HG02943 (cell line): Measurements from ENCODE around the gene ATP2C1.
"Not testable (repeated sequence)": the region's sequence is repeated elsewhere in the genome, so short reads cannot be mapped to it uniquely, and the experiment has no call there.

Experiments
- ATAC-seq: cut with Tn5 transposase; IDR thresholded peaks from one replicate; pipeline ENCODE4 v1.9.1; 2021; ENCODE audit warnings: mild to moderate bottlenecking, low read depth, moderate library complexity; ENCODE audit not compliant: unreplicated experiment

ATP2C1 gene

DNA sequence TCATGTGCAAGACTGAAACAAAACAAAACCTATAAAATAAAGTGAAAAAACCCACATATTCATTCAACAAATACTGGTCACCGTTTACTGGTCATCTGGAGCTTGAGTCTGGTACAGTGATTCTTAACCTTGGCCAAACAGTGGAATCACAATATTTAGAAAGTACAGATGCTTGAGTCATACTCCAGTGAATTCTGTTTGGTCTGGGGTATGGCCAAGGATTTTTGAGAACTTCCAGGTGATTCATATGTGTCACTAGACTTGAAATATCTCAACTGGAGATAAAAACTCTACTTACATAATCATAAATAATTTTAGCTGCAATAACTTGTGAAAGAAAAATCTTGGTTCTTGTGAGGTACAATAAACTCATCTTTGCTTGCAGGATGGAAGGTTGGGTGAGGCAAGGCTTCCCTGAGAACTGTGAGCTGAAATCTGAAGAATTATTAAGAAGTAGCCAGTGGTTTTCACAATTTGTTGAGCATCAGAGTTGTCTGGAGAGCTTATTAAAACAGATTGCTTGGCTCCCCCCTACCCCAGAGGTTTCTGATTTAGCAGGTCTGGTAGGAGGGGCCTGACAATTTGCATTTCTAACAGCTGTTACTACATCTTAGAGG, 142.4 kb downstream of the ATP2C1 start:
- ATAC-seq: no peak

DNA sequence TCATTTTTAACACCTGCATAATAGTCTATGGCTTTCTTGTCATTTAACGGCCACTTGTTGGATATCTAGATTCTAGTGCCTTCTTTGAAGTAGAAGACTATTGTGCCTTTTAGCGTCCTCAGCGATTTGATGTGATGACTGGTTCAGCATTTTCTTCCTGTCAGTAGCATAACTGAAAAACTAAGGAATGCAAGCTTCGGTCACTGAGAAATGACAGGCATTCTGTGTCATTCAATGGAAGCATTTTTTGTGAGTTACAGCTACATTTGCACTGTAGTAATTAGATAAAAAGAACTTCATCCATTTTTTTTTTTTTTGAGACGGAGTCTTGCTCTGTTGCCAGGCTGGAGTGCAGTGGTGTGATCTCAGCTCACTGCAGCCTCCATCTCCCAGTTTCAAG, 143.1 kb downstream of the ATP2C1 start:
- no peak for ATAC-seq

DNA sequence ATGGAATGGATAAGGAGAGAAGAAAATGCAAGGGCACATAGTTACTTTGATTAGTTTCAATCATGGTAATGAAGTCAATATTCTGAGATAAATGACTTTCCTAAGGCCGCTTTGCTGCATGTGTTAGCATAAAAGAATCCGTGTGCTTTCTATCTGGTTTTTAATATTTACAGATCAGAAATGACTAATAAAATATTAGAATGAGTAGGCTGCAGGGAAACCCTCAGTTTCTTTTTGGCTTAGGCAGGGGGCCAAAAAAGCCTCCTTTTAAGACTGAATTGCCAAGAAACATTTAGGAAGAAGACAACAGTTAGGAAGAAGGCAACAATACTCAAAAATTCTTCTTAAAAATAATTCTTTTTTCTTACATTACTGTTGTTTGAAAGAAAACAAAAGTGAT, 144.4 kb downstream of the ATP2C1 start:
- ATAC-seq: no peak

DNA sequence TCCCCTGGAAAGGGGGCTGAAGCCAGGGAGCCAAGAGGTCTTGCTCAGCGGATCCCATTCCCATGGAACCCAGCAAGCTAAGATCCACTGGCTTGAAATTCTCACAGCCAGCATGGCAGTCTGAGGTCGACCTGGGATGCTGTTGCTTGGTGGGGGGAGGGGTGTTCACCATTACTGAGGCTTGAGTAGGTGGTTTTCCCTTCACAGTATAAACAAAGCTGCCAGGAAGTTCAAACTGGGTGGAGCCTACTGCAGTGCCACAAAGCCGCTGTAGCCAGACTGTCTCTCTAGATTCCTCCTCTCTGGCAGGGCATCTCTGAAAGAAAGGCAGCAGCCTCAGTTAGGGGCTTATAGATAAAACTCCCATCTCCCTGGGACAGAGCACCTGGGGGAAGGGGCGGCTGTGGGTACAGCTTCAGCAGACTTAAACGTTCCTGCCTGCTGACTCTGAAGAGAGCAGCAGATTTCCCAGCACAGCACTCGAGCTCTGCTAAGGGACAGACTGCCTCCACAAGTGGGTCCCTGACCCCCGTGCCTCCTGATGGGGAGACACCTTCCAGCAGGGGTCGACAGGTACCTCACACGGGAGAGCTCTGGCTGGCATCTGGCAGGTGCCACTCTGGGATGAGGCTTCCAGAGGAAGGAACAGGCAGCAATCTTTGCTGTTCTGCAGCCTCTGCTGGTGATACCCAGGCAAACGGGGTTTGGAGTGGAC, 148.5 kb downstream of the ATP2C1 start:
- ATAC-seq: not testable (repeated sequence)

DNA sequence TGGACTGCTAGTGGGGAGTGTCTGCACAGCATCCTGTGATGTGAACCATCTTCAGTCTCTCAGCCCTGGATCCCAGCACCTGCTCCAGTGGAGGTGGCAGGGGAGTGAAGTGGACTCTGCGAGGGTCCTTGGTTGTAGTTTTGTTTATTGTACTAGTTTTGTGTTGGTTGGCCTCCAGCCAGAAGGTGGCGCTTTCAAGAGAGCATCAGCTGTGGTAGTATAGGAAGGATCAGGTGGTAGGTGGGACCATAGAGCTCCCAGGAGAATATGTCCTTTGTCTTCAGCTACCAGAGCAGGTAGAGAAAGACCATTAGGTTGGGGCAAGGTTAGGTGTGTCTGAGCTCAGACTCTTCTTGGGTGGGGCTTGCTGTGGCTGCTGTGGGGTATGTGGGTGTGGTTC, 153.7 kb downstream of the ATP2C1 start:
- no peak for ATAC-seq

DNA sequence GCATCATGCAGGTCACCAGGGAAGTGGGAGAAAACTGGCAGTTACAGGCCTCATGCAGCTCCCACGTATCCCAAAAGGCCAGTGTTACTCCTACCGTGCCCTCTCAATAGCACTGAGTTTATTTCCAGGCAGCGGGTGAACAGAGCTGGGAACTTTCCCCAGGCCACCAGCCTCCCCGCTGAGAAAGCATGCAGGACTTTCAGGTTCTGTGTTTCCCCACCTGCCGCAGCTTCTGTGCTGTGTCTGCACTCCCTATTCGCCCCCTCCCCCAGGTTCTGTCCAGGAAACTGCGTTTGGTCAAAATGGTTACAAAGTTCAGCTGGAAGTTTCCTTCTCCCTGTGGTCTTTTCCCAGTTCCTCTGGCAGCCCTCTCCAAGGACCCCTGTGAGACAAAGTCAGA, 154.1 kb downstream of the ATP2C1 start:
- no peak for ATAC-seq

DNA sequence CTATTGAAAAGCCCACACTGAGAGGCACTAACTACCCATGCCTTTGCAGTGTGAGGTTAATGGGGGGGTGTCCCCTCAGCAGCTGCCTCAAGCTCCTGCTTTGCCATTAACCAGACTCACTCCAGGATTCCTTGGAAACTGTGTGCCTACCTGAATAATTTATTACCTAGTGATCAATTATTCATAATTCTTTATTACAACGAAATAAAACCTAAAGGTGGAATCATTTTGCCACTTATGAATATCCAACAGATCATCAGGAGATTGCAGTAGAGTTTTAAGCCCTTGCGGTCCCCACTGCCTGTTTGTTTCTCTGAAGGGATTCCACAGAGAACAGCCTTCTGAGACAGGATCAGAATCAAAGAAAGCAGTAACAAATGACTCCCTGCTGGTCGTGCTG, 156.1 kb downstream of the ATP2C1 start:
- ATAC-seq: no peak

DNA sequence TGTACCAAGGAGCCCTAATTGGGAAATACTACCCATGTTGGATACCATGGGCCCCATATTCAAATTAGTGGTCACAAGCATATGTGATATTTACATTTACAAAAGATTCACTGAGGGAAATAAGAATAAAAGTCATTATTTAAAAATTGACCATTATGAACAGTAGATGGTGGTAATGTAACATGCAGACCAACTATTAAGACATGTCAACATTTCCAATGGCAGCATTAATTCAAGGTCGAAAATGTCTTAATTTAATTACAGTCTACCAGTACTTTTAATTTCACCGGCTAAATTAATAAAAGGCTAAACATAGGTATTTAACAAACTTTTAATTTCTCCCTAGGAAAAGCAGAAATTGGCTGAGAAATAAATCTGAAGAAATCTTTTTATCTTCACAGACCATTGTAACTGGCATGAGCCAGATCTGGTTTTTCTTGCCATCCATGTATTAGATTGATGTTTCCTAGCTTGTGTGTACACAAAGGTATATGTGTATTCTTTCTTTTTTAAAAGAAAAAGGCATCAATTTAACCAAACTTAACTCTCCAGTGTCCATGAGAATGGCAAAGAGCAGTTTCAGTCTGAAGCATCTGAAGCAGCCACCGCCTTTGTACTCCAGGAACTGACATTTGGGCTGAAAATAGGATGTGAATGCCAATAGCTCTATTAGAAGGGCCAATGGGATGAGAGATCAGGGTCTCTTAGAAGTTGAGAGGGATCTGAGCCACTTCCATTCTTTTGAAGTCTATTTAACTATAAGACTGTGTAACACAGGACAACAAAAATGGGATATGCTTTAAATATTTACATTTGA, 159.4 kb downstream of the ATP2C1 start:
- no peak for ATAC-seq
